SK-N-MC (cell line): ENCODE measurements around the gene ERF.

Source experiments
- DNase-seq: peaks from one replicate; pipeline ENCODE4 v3.0.0-alpha.2; 2011; ENCODE audit warnings: low read depth, low spot score
- H3K27ac ChIP-seq: fragments of 200-600 bp; sonication (generic); 2 replicates; pipeline ENCODE4 v1.5.1; 2016; ENCODE audit warnings: mixed run types
- H3K36me3 ChIP-seq: fragments of 200-600 bp; sonication (generic); 2 replicates; pipeline ENCODE4 v1.6.1; 2017; ENCODE audit warnings: antibody characterized with exemption, low read length, mixed read lengths; ENCODE audit not compliant: insufficient read depth
- H3K4me3 ChIP-seq: fragments of 200-600 bp; sonication (generic); 2 replicates; pipeline ENCODE4 v1.5.1; 2016
- H3K9ac ChIP-seq: fragments of 200-600 bp; sonication (generic); 2 replicates; pipeline ENCODE4 v1.8.0; 2017; ENCODE audit warnings: mixed run types, mixed read lengths; ENCODE audit not compliant: insufficient read length
- H3K9me3 ChIP-seq: fragments of 200-600 bp; sonication (generic); 2 replicates; pipeline ENCODE4 v1.6.1; 2017; ENCODE audit warnings: low read depth, mild to moderate bottlenecking, antibody characterized with exemption, low read length, moderate library complexity, mixed read lengths
- EZH2 ChIP-seq: fragments of 200-600 bp; sonication (generic); IDR thresholded peaks from one replicate; pipeline ENCODE4 v1.6.1; 2017; ENCODE audit warnings: antibody characterized with exemption
- FOXP2 ChIP-seq: optimal IDR thresholded peaks from 2 replicates; pipeline ENCODE3; 2011; ENCODE audit warnings: mild to moderate bottlenecking, moderate library complexity; ENCODE audit not compliant: insufficient read depth; ENCODE audit errors: extremely low read length, control extremely low read depth
- POLR2AphosphoS5 ChIP-seq: IDR thresholded peaks from 2 replicates; pipeline ENCODE4 v1.6.1; 2012; ENCODE audit warnings: mild to moderate bottlenecking, low read depth, low read length, borderline replicate concordance

ERF gene

DNA sequence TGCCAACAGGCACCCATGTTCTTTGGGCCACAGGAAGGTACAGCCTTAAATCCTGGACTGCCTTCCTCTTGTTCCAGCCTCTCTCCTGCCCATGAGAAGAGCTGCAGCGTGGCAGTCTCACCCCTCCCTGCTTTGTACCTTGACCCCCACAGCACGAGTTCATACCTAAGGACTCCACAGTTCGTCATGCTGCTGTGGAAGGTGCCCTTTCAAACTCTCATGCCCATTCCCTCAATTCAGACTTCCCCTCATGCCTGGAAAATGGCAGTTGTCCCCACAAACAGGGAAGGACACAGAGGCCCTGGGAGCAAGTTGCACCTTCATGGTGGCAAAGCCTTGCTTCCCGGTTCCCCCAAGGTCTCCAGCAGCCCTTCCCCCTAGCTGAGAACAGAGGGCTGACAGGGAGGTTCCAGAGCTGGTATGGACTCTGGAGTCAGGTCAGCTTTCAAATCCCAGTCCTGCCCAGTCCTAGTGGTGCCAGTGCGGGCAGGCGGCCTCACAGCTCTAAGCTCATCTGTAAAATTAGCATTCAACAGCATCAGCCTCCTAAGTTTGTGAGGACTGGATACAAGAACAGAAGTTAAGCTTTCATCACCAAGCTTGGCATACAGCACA, 21.1 kb downstream of the ERF start:
- Histone ChIP-seq H3K36me3 (peaks cover 80% of the 10 kb centered on the region), H3K9ac (no peak overlapping the region), H3K4me3 (no peak overlapping the region), H3K9me3 (no peaks in the 10 kb centered on the region), H3K27ac (no peak overlapping the region)
- DNase-seq, result no peak
- no peak for TF ChIP-seq POLR2AphosphoS5
- no peak for TF ChIP-seq EZH2
- TF ChIP-seq FOXP2, result no peak

DNA sequence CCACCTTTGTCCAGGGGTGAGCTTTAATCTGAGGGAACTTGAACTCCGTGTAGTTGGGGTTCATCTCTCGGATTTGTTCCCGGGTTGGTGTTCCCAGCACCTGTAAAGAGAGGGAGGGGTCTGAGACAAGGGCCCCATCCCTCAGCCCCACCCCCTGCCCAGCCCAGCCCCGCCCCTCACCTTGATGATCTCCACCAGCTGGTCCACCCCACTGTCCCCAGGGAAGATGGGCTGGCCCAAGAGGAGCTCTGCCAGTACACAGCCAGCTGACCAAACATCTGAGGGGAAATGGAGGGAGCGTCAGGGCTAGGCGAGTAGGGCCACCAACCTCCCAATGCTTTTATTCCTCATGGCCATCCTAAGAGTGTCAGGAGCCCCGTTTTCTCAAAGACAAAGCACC, 21.8 kb downstream of the ERF start:
- no peak overlapping the region for H3K27ac ChIP-seq
- H3K4me3 ChIP-seq, result no peak overlapping the region
- no peak overlapping the region for H3K9ac ChIP-seq
- no peak for DNase-seq
- TF ChIP-seq FOXP2, result no peak
- TF ChIP-seq EZH2, result no peak
- no peak for TF ChIP-seq POLR2AphosphoS5
- peaks cover 81% of the 10 kb centered on the region for H3K36me3 ChIP-seq
- no peaks in the 10 kb centered on the region for H3K9me3 ChIP-seq

GRCh38 chr19:42232435-42232834, 22.5 kb downstream of the ERF start:
- Histone ChIP-seq H3K36me3 (peaks cover 81% of the 10 kb centered on the region), H3K27ac (no peak overlapping the region), H3K9me3 (no peaks in the 10 kb centered on the region), H3K4me3 (no peak overlapping the region), H3K9ac (no peak overlapping the region)
- TF ChIP-seq POLR2AphosphoS5 (no peak), FOXP2 (no peak), EZH2 (no peak)
- DNase-seq, result no peak

- H3K27ac ChIP-seq, result no peak overlapping the region
- no peak for DNase-seq
- no peaks in the 10 kb centered on the region for H3K9me3 ChIP-seq
- H3K9ac ChIP-seq, result no peak overlapping the region
- H3K36me3 ChIP-seq, result peaks cover 82% of the 10 kb centered on the region
- H3K4me3 ChIP-seq, result no peak overlapping the region
- TF ChIP-seq FOXP2, result no peak
- TF ChIP-seq POLR2AphosphoS5, result no peak
- TF ChIP-seq EZH2, result no peak
These were observed 24.4 kb downstream of the ERF start for GRCh38 chr19:42230571-42230970.

- H3K27ac ChIP-seq, result peak overlapping the region; percentile 62
These were observed 25.0 kb downstream of the ERF start for GRCh38 chr19:42229855-42230351.

GRCh38 chr19:42229301-42229854, 25.6 kb downstream of the ERF start:
- no peaks in the 10 kb centered on the region for H3K9me3 ChIP-seq
- no peak overlapping the region for H3K9ac ChIP-seq
- H3K36me3 ChIP-seq, result peaks cover 82% of the 10 kb centered on the region
- no peak overlapping the region for H3K4me3 ChIP-seq
- DNase-seq, result no peak
- peak overlapping the region; percentile 62 for H3K27ac ChIP-seq
- no peak for TF ChIP-seq EZH2
- no peak; the same call in 1 of the 2 replicates for TF ChIP-seq POLR2AphosphoS5
- no peak for TF ChIP-seq FOXP2

More at GRCh38 chr19:42229855-42230351, 25.0 kb downstream of the ERF start:
- Histone ChIP-seq H3K36me3 (peaks cover 82% of the 10 kb centered on the region), H3K9ac (no peak overlapping the region), H3K9me3 (no peaks in the 10 kb centered on the region), H3K4me3 (no peak overlapping the region)
- DNase-seq, result no peak
- TF ChIP-seq POLR2AphosphoS5 (no peak), FOXP2 (no peak), EZH2 (no peak)

DNA sequence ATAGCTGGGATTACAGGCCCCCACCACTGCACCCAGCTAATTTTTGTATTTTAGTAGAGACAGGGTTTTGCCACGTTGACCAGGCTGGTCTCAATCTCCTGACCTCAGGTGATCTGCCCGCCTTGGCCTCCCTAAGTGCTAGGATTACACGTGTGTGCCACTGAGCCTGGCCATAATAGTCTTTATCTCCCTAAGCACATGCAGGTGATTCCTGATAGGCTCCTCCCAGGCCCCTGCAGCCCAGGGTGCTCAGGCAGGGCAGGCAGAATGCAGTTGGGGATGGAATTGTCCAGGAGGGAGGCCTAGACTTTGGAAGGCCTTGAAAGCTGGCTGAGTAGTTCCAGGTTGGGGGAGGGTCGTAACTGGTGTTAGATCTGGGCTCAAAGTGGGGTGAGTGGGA, 26.3 kb downstream of the ERF start:
- DNase-seq, result no peak
- Histone ChIP-seq H3K9me3 (no peaks in the 10 kb centered on the region), H3K9ac (no peak overlapping the region), H3K4me3 (no peak overlapping the region), H3K36me3 (peaks cover 79% of the 10 kb centered on the region), H3K27ac (no peak overlapping the region)
- TF ChIP-seq POLR2AphosphoS5, result no peak
- TF ChIP-seq FOXP2, result no peak
- no peak for TF ChIP-seq EZH2

DNA sequence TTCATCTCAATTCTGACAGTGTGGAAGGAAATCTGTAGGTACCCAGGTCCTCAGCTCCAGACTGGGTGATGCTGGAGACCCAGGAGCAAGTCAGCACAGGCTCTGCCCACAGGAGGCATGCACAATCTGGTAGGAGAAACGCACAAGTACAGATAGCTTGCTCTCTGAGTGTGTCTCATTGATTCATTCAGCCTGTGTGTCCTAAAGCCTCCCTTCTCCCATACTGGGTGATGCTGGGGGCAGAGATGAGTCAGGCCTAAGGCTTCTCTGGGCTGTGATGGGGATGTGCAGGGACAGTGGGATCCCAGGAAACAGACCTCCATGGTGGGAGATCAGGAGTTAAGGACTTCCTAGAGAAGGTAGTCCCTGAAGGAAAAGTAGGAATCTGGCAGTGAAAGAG, 28.0 kb downstream of the ERF start:
- TF ChIP-seq POLR2AphosphoS5 (no peak), FOXP2 (no peak), EZH2 (no peak)
- Histone ChIP-seq H3K9me3 (no peaks in the 10 kb centered on the region), H3K9ac (no peak overlapping the region), H3K27ac (no peak overlapping the region), H3K36me3 (peaks cover 65% of the 10 kb centered on the region), H3K4me3 (no peak overlapping the region)
- DNase-seq, result no peak

- Histone ChIP-seq H3K9me3 (no peaks in the 10 kb centered on the region), H3K4me3 (no peak overlapping the region), H3K27ac (no peak overlapping the region), H3K9ac (no peak overlapping the region), H3K36me3 (peaks cover 54% of the 10 kb centered on the region)
- DNase-seq, result no peak
- TF ChIP-seq POLR2AphosphoS5 (no peak), EZH2 (no peak), FOXP2 (no peak)
These were observed 29.1 kb downstream of the ERF start for GRCh38 chr19:42225718-42226292.
